Ovary (tissue), 3 donors: ENCODE results near the gene WDR86.

Experiments used
- CTCF ChIP-seq, 3 donors: fragments of 450-650 bp in 2 of 3; fragments of 200-600 bp in 1 of 3; IDR thresholded peaks; one replicate each; pipeline versions ENCODE4 v1.5.1 to v1.8.0; 2016 to 2022; ENCODE audit warnings: antibody characterized with exemption in 3 of 3, mild to moderate bottlenecking in 1 of 3
- EP300 ChIP-seq: sonication (generic); formaldehyde crosslinking; IDR thresholded peaks from one replicate; pipeline ENCODE4 v1.6.1; 2017; ENCODE audit warnings: antibody characterized with exemption
- POLR2A ChIP-seq: fragments of 450-650 bp; IDR thresholded peaks from one replicate; pipeline ENCODE4 v1.6.1; 2017; ENCODE audit warnings: antibody characterized with exemption, mild to moderate bottlenecking, moderate library complexity
- donor health status: DM: no; HTN: no; CAD: no.

GRCh38 chr7:151412318-151412717 is 2.5 kb upstream of the WDR86 start:
- TF ChIP-seq POLR2A (no peak), CTCF (IDR thresholded peaks at IDR 0.05) (no peak), EP300 (no peak)
